ENCODE results near the gene GALK1.

- TF ChIP-seq CTCF (IDR thresholded peaks at IDR 0.05) (no peak), POLR2A (IDR thresholded peaks at IDR 0.05) (no peak), POLR2AphosphoS5 (IDR thresholded peaks at IDR 0.05) (no peak), EP300 (IDR thresholded peaks at IDR 0.05) (no peak)
Observed at GRCh38 chr17:75727391-75727790, 37.6 kb downstream of the GALK1 start.

All from gastroesophageal sphincter (tissue), 3 donors.